ENCODE results near the gene COX4I1. TPM values are rescaled to one million over a fixed set of nuclear protein-coding genes. Genes with fewer than 3 reads are reported as not detected.

The COX4I1 gene
- total RNA-seq, 1 experiment from 2014 or later = 839 TPM

DNA sequence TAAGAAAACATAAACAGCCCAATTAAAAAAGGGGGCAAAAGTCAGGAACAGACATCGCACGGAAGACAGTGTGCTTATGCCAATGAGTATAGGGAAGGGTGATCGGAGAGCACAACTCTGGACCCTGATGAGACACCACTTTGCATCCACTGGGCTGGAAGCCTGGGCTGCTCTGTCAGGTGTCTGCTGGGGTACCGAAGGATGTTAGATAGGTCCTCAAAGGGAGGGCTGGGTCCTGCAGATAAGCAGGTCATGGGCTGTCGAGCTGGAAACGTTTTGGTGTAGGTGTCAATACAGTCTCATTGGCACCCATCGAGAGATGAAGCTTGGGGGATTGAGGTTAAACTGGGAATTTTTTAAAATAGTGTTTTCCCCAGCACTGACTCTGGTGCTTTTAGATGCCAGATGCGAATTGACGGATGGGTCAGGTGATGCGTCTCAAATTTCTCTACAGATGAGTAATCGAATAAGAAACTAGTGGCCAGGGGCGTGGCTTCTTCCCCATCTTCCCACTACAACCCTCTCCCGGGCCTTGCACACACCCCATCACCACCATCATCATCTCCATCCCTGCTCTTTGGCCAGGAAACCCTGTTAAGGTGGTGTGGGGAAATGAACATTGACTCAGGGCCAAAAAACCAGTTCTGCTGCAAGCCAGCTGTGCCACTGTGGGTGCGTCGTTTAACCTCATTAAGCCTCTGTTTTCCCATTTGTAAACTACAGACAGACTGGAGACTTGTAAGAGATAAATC is 51.7 kb downstream of the COX4I1 start:
- H3K4me3 ChIP-seq (replicated peaks in 1 of 2; ENCODE audit: low read depth in 1 of 2, low read length in 2 of 2) = no peak overlapping the region
- H3K27me3 ChIP-seq (ENCODE audit: insufficient read depth, low read length) = peaks cover 17% of the 10 kb centered on the region; the same call in 1 of the 2 replicates
- CTCF ChIA-PET = no interaction called here
- H3K4me1 ChIP-seq (ENCODE audit: control insufficient read depth in 1 of 2, insufficient read depth in 2 of 2, low read length in 2 of 2) = no peaks in the 10 kb centered on the region
- H4K20me1 ChIP-seq (ENCODE audit: insufficient read depth) = no peaks in the 10 kb centered on the region
- H3K4me2 ChIP-seq (ENCODE audit: low read length) = no peak overlapping the region
- no peaks in the 10 kb centered on the region for H3K36me3 ChIP-seq (ENCODE audit: control insufficient read depth in 1 of 2, insufficient read depth in 2 of 2, low read length in 2 of 2)
- no peak for DNase-seq (ENCODE audit: low read depth, low spot score)
- ATAC-seq = 0 out of 2 replicates have a peak, but pooled peaks have one; percentile 37
- no peaks in the 10 kb centered on the region for H3K9me2 ChIP-seq (ENCODE audit: insufficient read depth)
- H3K27ac ChIP-seq (ENCODE audit: low read depth, low read length) = no peak overlapping the region
- RAD21 ChIA-PET (ENCODE audit: low non-redundant PET in 1 of 2, low total read pairs in 2 of 2, uncharacterized antibody in 2 of 2, unreplicated experiment in 2 of 2) = no interaction called here
- H3K9me3 ChIP-seq (ENCODE audit: control insufficient read depth in 1 of 2, insufficient read depth in 1 of 2, low read depth in 1 of 2, low read length in 2 of 2) = peaks cover 0 to 7% of the 10 kb centered on the region in 2 experiments; a peak in 1 of 4 replicates
- no peak overlapping the region for H2AFZ ChIP-seq (ENCODE audit: low read depth, low read length, poor library complexity, severe bottlenecking)
- TF ChIP-seq EZH2phosphoT487 (IDR thresholded peaks at IDR 0.05; ENCODE audit: borderline replicate concordance) (no peak), FOSL1 (IDR thresholded peaks at IDR 0.05; ENCODE audit: low read depth) (no peak), POLR2A (IDR thresholded peaks at IDR 0.05; ENCODE audit: borderline replicate concordance, extremely low read depth, insufficient read depth, insufficient read length) (no peak), RAD21 (IDR thresholded peaks at IDR 0.05; ENCODE audit: low read depth) (no peak), ZNF274 (IDR thresholded peaks at IDR 0.05; ENCODE audit: low read depth, low read length) (no peak), CEBPB (IDR thresholded peaks at IDR 0.05; ENCODE audit: low read depth) (no peak), YY1 (IDR thresholded peaks at IDR 0.05; ENCODE audit: extremely low read depth, insufficient replicate concordance, low read depth, low read length) (no peak), ELF1 (IDR thresholded peaks at IDR 0.05; ENCODE audit: borderline replicate concordance, low read depth) (no peak), SP1 (IDR thresholded peaks at IDR 0.05; ENCODE audit: low read depth) (no peak), POLR2AphosphoS5 (IDR thresholded peaks at IDR 0.05; ENCODE audit: low read depth, low read length) (no peak)
- TF ChIP-seq, protein P1, sequence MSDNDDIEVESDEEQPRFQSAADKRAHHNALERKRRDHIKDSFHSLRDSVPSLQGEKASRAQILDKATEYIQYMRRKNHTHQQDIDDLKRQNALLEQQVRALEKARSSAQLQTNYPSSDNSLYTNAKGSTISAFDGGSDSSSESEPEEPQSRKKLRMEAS (IDR thresholded peaks at IDR 0.05) = no peak
- TF ChIP-seq, protein P2, sequence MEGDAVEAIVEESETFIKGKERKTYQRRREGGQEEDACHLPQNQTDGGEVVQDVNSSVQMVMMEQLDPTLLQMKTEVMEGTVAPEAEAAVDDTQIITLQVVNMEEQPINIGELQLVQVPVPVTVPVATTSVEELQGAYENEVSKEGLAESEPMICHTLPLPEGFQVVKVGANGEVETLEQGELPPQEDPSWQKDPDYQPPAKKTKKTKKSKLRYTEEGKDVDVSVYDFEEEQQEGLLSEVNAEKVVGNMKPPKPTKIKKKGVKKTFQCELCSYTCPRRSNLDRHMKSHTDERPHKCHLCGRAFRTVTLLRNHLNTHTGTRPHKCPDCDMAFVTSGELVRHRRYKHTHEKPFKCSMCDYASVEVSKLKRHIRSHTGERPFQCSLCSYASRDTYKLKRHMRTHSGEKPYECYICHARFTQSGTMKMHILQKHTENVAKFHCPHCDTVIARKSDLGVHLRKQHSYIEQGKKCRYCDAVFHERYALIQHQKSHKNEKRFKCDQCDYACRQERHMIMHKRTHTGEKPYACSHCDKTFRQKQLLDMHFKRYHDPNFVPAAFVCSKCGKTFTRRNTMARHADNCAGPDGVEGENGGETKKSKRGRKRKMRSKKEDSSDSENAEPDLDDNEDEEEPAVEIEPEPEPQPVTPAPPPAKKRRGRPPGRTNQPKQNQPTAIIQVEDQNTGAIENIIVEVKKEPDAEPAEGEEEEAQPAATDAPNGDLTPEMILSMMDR (IDR thresholded peaks at IDR 0.05 in 2 of 3, conservative IDR thresholded peaks at IDR 0.05 in 1 of 3; ENCODE audit: borderline replicate concordance in 1 of 3, insufficient read depth in 1 of 3, low read depth in 2 of 3, low read length in 2 of 3) = no peak
- TF ChIP-seq, protein P3, sequence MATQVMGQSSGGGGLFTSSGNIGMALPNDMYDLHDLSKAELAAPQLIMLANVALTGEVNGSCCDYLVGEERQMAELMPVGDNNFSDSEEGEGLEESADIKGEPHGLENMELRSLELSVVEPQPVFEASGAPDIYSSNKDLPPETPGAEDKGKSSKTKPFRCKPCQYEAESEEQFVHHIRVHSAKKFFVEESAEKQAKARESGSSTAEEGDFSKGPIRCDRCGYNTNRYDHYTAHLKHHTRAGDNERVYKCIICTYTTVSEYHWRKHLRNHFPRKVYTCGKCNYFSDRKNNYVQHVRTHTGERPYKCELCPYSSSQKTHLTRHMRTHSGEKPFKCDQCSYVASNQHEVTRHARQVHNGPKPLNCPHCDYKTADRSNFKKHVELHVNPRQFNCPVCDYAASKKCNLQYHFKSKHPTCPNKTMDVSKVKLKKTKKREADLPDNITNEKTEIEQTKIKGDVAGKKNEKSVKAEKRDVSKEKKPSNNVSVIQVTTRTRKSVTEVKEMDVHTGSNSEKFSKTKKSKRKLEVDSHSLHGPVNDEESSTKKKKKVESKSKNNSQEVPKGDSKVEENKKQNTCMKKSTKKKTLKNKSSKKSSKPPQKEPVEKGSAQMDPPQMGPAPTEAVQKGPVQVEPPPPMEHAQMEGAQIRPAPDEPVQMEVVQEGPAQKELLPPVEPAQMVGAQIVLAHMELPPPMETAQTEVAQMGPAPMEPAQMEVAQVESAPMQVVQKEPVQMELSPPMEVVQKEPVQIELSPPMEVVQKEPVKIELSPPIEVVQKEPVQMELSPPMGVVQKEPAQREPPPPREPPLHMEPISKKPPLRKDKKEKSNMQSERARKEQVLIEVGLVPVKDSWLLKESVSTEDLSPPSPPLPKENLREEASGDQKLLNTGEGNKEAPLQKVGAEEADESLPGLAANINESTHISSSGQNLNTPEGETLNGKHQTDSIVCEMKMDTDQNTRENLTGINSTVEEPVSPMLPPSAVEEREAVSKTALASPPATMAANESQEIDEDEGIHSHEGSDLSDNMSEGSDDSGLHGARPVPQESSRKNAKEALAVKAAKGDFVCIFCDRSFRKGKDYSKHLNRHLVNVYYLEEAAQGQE (IDR thresholded peaks at IDR 0.05; ENCODE audit: low read depth) = no peak
- TF ChIP-seq, protein P4, sequence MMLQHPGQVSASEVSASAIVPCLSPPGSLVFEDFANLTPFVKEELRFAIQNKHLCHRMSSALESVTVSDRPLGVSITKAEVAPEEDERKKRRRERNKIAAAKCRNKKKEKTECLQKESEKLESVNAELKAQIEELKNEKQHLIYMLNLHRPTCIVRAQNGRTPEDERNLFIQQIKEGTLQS (IDR thresholded peaks at IDR 0.05) = no peak
- H3K9ac ChIP-seq (ENCODE audit: low read length) = no peak overlapping the region
- intact Hi-C loops (cut with micrococcal nuclease) = no loop called here
- no peaks in the 10 kb centered on the region for H3K79me2 ChIP-seq (ENCODE audit: insufficient read depth, low read length)
- no TSS peak for BruUV-seq (replicated peaks)
- POLR2A ChIA-PET = no interaction called here

Data from HCT116 (cell line).